Mucosa of rectum (tissue), 2 donors: Measurements from ENCODE around the gene OR5T2.
"Not testable (repeated sequence)": the region's sequence is repeated elsewhere in the genome, so short reads cannot be mapped to it uniquely, and the experiment has no call there.

ENCODE experiments used
- H3K27ac ChIP-seq, 2 donors: one replicate each; pipeline ENCODE4 v1.7.0; 2013; ENCODE audit warnings: inconsistent platforms in 2 of 2, low read depth in 2 of 2, low read length in 2 of 2
- H3K27me3 ChIP-seq, 2 donors: one replicate each; pipeline ENCODE4 v1.7.0; 2013; ENCODE audit warnings: low read length in 2 of 2; ENCODE audit not compliant: control insufficient read depth in 2 of 2, insufficient read depth in 2 of 2
- H3K36me3 ChIP-seq, 2 donors: one replicate each; pipeline ENCODE4 v1.7.0; 2013; ENCODE audit warnings: low read length in 2 of 2; ENCODE audit not compliant: control insufficient read depth in 2 of 2, insufficient read depth in 2 of 2
- H3K4me1 ChIP-seq, 2 donors: one replicate each; pipeline ENCODE4 v1.7.0; 2013; ENCODE audit warnings: low read length in 2 of 2, mild to moderate bottlenecking in 1 of 2; ENCODE audit not compliant: control insufficient read depth in 2 of 2, insufficient read depth in 2 of 2
- H3K4me3 ChIP-seq, 2 donors: one replicate each; pipeline ENCODE4 v1.7.0; 2013; ENCODE audit warnings: low read length in 2 of 2
- H3K9ac ChIP-seq, 2 donors: one replicate each; pipeline ENCODE4 v1.7.0; 2013; ENCODE audit warnings: low read length in 2 of 2, low read depth in 1 of 2, mild to moderate bottlenecking in 1 of 2
- H3K9me3 ChIP-seq, 2 donors: one replicate each; pipeline ENCODE4 v1.7.0; 2013; ENCODE audit warnings: low read length in 2 of 2; ENCODE audit not compliant: control insufficient read depth in 2 of 2
- donor health status: healthy.
- donor health status: Normal muscosa, but diverticular disease.

Gene OR5T2

DNA sequence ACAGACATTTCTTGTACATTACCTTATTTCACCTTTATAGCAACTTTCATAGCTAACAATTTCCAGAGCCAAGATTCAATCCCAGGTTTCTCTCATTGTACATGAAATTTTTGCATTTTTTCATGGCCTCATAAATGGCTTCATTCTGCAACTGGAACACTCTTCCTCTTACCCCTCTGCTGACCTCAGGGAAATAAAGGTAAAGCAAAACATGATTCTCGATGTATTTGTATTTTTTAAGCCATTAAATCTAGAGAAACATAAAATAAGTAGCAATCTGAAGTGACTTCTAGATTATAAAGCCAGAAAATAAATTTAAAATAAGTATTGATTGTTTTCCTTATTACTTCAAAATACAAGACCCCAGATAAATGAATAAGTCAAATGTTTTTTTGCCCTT, at the start of gene OR5T2:
OR5T2 (minus strand) TSS at position 101 of the 400 bp plus-strand sequence. CDS start 1,193 bp downstream, outside the sequence.
- no peaks in the 10 kb centered on the region for H3K36me3 ChIP-seq
- H3K27me3 ChIP-seq: no peaks in the 10 kb centered on the region
- no peak within 1 kb of the TSS for H3K4me3 ChIP-seq
- no peak within 1 kb of the TSS for H3K27ac ChIP-seq
- no peaks in the 10 kb centered on the region for H3K4me1 ChIP-seq
- no peak within 1 kb of the TSS for H3K9ac ChIP-seq
- H3K9me3 ChIP-seq: no peaks in the 10 kb centered on the region

DNA sequence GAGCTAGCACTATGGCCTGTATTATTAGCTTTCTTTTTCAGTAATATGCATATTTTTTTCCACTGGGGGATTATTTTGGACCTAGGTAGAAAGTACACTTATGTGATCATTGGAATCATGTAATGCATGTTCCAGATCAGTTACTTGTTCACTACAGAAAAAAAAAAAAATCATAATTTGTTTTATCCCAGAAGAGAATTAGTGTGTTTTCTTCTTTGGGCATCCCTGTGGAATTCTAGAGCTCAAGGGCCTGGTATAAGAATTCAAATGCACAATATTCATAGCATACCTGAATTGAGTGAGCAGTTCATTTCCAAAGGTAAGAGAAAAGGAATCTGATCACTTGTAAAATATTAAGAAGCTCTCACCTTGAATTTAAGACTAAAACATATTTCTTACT, 39.8 kb upstream of the OR5T2 start, which contains the start of gene OR5T1:
OR5T1 (plus strand) TSS at position 301 of the 400 bp plus-strand sequence. CDS start 1,485 bp downstream, outside the sequence.
- Histone ChIP-seq H3K27ac (no peak within 1 kb of the TSS), H3K9ac (no peak within 1 kb of the TSS), H3K27me3 (no peaks in the 10 kb centered on the region), H3K9me3 (no peaks in the 10 kb centered on the region), H3K4me3 (no peak within 1 kb of the TSS), H3K36me3 (no peaks in the 10 kb centered on the region), H3K4me1 (no peaks in the 10 kb centered on the region)

GRCh38 chr11:56271092-56271491, 37.0 kb upstream of the OR5T2 start:
- H3K36me3 ChIP-seq: no peaks in the 10 kb centered on the region
- H3K4me1 ChIP-seq: no peaks in the 10 kb centered on the region
- no peaks in the 10 kb centered on the region for H3K9me3 ChIP-seq
- peak overlapping the region in 1 of 2 donors; percentile 8 for H3K4me3 ChIP-seq
- H3K27ac ChIP-seq: no peak overlapping the region
- no peak overlapping the region for H3K9ac ChIP-seq
- no peaks in the 10 kb centered on the region for H3K27me3 ChIP-seq

GRCh38 chr11:56251954-56252353, 17.9 kb upstream of the OR5T2 start, which contains the start of gene OR5T3:
Gene OR5T3, plus strand, starts transcription at chr11:56252254. Its CDS starts 0 bp downstream, at chr11:56252254.
- H3K9me3 ChIP-seq: no peaks in the 10 kb centered on the region
- H3K4me1 ChIP-seq: no peaks in the 10 kb centered on the region
- no peaks in the 10 kb centered on the region for H3K36me3 ChIP-seq
- H3K27ac ChIP-seq: no peak within 1 kb of the TSS
- H3K4me3 ChIP-seq: no peak within 1 kb of the TSS
- H3K9ac ChIP-seq: no peak within 1 kb of the TSS
- H3K27me3 ChIP-seq: no peaks in the 10 kb centered on the region

GRCh38 chr11:56219735-56220134, 14.3 kb downstream of the OR5T2 start:
- not testable (repeated sequence) for H3K9ac ChIP-seq, H3K27ac ChIP-seq, H3K4me3 ChIP-seq, H3K9me3 ChIP-seq, H3K36me3 ChIP-seq, H3K4me1 ChIP-seq, H3K27me3 ChIP-seq

DNA sequence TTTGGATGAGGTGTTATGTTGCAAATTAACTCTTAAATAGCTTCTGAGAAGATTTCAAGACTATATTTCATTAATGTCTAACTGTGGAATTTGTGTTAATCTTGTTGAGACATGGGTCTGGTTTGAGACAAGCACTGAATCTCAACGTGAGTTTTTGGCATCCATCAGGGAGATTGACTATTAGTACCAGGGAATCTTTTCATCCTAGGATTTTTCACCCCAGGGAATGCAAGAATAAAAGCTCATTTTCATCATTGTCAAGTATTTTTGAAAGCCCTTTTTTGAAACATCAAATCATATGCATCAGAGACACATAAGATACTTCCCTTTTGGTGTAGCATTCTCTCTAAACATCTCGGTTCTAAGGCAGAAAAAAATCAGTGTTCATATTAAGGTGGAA, 19.5 kb downstream of the OR5T2 start:
- H3K36me3 ChIP-seq: no peaks in the 10 kb centered on the region
- no peak overlapping the region for H3K27ac ChIP-seq
- no peak overlapping the region for H3K4me3 ChIP-seq
- H3K9me3 ChIP-seq: no peaks in the 10 kb centered on the region
- no peak overlapping the region for H3K9ac ChIP-seq
- no peaks in the 10 kb centered on the region for H3K27me3 ChIP-seq
- H3K4me1 ChIP-seq: no peaks in the 10 kb centered on the region

GRCh38 chr11:56207790-56208189, 26.3 kb downstream of the OR5T2 start:
- Histone ChIP-seq H3K4me3 (no peak overlapping the region), H3K27ac (no peak overlapping the region), H3K36me3 (no peaks in the 10 kb centered on the region), H3K4me1 (no peaks in the 10 kb centered on the region), H3K9ac (no peak overlapping the region), H3K27me3 (no peaks in the 10 kb centered on the region), H3K9me3 (no peaks in the 10 kb centered on the region)

- H3K9me3 ChIP-seq: no peaks in the 10 kb centered on the region
- H3K36me3 ChIP-seq: no peaks in the 10 kb centered on the region
- no peak overlapping the region for H3K27ac ChIP-seq
- H3K4me1 ChIP-seq: no peaks in the 10 kb centered on the region
- no peaks in the 10 kb centered on the region for H3K27me3 ChIP-seq
- no peak overlapping the region for H3K9ac ChIP-seq
- no peak overlapping the region for H3K4me3 ChIP-seq
Observed at GRCh38 chr11:56197367-56197766, 36.7 kb downstream of the OR5T2 start.

- no peak overlapping the region for H3K9ac ChIP-seq
- no peak overlapping the region for H3K27ac ChIP-seq
- no peaks in the 10 kb centered on the region for H3K27me3 ChIP-seq
- no peaks in the 10 kb centered on the region for H3K9me3 ChIP-seq
- H3K4me3 ChIP-seq: no peak overlapping the region
- no peaks in the 10 kb centered on the region for H3K4me1 ChIP-seq
- H3K36me3 ChIP-seq: no peaks in the 10 kb centered on the region
Observed at GRCh38 chr11:56196705-56197104, 37.4 kb downstream of the OR5T2 start.

- H3K36me3 ChIP-seq: no peaks in the 10 kb centered on the region
- H3K9ac ChIP-seq: no peak overlapping the region
- H3K4me3 ChIP-seq: no peak overlapping the region
- no peaks in the 10 kb centered on the region for H3K4me1 ChIP-seq
- no peak overlapping the region for H3K27ac ChIP-seq
- no peaks in the 10 kb centered on the region for H3K27me3 ChIP-seq
- no peaks in the 10 kb centered on the region for H3K9me3 ChIP-seq
Observed at GRCh38 chr11:56188602-56189001, 45.5 kb downstream of the OR5T2 start.

- Histone ChIP-seq H3K27me3 (no peaks in the 10 kb centered on the region), H3K9me3 (peaks cover 2 to 3% of the 10 kb centered on the region in 2 donors), H3K36me3 (no peaks in the 10 kb centered on the region), H3K4me1 (no peaks in the 10 kb centered on the region), H3K9ac (no peak overlapping the region), H3K4me3 (no peak overlapping the region), H3K27ac (no peak overlapping the region)
Observed at GRCh38 chr11:56183459-56183858, 50.6 kb downstream of the OR5T2 start.
